ENCODE measurements around the gene NET1.
"Not testable (repeated sequence)": the region's sequence is repeated elsewhere in the genome, so short reads cannot be mapped to it uniquely, and the experiment has no call there.

Gene NET1

DNA sequence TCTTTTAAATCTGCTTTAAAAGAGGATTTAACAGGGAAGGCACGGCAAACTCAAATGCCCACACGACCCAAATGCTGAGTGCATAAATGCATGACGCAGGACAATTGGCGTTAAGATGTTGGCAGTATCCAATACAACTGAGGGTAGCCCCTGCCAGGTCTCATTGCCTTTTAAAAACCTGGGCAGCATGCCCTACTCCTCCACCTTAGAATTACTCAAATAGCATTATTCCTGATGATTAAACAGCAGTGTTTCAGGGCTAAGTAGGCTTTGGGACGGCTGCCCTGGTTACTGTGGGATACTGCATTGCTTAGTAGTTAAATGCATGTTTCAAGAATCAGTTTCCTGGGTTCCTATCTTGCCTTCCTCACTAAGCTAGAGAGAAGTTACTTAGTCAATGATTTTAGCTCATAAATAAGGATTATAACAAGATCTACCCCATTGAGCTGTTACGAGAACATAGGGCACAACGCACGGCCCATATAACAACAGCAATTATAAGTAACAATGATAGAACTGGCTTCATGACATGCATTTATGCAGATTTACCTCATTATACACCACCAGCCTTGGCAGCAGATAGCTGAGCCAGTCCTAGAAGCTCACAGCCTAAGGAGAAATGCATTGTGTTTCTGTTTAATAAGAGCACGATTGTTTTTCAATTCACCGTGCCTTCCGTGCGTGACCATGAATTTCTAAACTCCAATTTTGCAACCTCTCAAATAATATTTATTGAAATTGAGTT, 15.6 kb upstream of the NET1 start:
- DNase-seq (ENCODE audit: extremely low spot score, insufficient read length, low read depth) (no peak), FAIRE-seq (no peak)

DNA sequence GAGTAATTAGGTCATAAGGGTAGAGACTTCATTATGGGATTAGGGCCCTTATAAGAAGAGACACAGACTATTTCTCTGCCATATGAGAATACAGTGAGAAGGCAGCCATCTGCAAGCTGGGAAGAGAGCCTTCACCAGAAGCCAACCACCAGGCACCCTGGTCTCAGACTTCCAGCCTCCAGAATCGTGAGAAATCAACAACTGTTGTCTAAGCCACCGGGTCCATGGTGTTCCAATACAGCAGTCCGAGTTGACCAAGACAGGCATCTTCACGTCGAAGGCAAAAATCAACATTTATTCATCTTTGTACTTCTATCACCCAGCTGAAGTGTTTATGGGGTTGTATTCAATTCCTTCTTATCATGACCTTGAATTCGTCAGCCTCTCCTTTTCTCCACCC, 13.0 kb upstream of the NET1 start:
- DNase-seq (ENCODE audit: extremely low spot score, insufficient read length, low read depth) (no peak), FAIRE-seq (no peak)

DNA sequence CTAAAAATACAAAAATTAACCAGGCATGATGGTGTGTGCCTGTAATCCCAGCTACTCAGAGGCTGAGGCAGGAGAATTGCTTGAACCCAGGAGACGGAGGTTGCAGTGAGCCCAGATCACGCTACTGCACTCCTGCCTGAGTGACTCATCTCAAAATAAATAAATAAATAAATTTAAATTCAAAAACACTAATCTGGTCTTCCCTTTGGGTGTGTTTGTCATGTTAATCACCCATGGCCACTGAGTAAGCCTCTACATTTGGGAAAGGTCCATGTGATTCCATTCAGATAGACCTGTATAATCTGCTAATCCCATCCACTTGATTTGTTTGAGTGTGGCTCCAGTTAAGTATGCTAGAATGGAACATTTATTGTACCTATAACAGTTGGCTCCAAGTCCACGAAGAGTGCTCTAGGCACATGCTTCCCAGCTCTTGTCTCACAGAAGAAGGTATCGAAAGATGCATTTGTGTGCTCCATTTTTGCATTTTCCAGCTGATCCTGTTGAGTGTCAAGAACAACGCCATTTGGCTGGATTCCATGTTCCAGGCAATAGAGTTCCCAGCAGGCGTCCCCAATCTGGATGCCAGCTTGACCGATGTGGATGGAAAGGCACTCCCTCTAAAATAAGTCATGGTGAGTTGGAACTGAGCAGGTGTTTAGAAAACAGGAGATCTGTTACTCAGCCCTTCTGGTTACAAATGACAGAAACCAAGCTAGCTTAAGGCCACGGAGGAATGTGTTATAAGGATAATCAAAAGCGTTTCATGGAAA, 11.7 kb upstream of the NET1 start:
- DNase-seq (ENCODE audit: extremely low spot score, insufficient read length, low read depth): no peak
- FAIRE-seq: no peak

DNA sequence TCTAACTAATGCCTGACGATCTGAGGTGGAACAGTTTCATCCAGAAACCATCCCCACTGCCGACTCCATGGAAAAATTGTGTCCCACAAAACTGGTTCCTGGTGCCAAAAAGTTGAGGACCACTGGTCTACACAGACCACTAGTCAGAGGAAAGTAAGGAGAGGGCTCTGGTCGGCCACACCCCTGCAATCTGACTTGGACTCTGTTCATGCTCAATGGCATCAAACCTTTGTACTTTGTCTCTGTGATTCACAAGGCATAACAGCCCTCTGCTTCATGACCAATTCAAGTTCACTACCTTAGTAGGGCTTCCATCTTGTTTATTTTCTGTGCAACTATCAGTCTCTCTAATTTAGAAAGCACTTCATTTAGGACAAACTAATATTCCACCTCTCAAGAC, 9.6 kb upstream of the NET1 start:
- DNase-seq (ENCODE audit: extremely low spot score, insufficient read length, low read depth) (no peak), FAIRE-seq (no peak)

DNA sequence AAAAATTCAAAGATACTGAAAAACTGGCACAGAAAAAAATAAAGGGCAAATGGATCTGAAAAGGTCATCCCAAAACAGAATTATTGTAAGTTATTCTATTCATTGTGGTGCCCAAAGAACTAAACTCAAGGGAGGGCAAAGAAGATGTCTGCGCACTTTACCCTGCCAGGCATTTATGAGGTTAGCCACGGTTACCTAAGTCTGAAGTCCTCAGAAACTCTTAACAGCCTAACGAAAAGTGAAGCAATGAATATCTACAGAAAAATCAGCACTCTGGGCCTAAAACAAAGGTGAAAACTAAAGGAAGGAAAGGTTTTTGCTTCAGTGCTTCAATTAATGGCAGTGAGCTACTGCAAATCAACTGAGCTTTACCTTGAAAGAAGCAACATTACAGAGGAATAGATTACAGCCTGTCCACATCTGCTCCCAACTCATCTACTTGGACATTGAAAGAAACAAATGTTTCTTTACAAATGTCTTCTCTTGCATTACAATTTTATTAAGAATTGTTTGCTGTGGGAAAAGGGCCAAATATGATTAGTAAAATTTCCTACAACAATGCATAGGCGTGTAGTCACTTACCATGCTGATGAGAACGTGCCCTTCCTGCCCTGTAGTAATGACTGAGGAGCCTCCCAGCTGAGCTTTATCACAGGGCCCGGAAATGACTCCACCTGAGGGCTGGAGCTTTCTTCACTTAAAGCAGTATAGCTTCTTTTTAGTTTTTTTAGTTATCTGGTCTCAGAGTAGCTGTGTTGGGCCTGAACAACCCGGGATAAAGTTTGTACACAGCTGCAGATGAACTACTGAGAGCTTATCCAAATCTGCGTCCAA, 7.9 kb upstream of the NET1 start, which contains the start of gene TUBAL3:
TUBAL3 (minus strand) TSS at position 621 of the 834 bp plus-strand sequence; CDS start at position 585, 36 bp downstream.
- no peak for DNase-seq (ENCODE audit: extremely low spot score, insufficient read length, low read depth)
- no peak for FAIRE-seq

DNA sequence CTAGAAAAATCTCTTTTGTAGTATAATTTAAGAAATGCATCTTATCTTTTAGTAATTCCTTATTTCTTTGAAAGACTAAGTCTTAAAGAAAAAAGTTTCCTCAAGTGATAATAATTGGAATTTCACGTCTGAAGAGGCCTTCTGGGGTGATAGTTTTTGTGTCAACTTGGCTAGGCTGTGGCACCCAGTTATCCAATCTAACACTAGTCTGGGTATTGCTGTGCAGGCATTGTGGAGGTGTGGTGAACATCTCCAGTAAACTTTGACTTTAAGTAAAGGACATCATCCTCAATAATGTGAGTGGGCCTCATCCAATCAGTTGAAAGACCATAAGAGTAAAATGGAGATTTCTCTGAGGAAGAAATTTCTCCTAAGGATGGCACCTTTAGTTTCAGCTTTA, 5.4 kb upstream of the NET1 start:
- FAIRE-seq: no peak
- no peak for DNase-seq (ENCODE audit: extremely low spot score, insufficient read length, low read depth)

DNA sequence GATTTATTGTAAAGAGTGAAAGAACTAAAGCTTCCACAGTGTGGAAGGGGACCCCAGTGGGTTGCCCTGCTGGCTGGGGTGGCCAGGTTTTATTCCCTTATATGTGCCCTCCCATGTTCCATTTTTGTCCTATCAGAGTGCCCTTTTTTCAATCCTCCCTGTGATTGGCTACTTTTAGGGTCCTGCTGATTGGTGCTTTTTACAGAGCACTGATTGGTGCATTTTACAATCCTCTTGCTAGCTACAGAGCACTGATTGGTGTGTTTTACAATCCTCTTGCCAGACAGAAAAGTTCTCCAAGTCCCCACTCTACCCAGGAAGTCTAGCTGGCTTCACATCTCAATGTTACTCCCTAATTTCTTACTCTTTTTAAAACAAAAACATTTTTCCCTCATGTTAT, 1.6 kb upstream of the NET1 start:
- FAIRE-seq; DNase-seq (ENCODE audit: extremely low spot score, insufficient read length, low read depth): not testable (repeated sequence)

DNA sequence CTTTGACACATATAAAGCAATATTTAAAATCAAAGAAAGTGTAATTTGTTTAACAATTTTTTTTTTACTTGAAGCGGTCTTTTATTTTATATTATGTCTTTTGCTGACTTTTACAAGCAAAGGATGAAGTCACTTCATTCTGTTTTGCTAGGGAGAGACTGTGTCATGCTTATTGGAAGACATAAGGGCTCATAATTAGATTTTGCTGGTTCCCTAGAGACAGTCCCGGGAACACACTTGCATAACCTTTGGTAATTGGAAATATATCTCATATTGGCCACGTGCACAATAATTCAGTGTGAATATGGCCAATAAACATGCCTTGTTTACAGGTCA, 448 bp upstream of the NET1 start:
- DNase-seq (ENCODE audit: extremely low spot score, insufficient read length, low read depth): no peak
- no peak for FAIRE-seq

DNA sequence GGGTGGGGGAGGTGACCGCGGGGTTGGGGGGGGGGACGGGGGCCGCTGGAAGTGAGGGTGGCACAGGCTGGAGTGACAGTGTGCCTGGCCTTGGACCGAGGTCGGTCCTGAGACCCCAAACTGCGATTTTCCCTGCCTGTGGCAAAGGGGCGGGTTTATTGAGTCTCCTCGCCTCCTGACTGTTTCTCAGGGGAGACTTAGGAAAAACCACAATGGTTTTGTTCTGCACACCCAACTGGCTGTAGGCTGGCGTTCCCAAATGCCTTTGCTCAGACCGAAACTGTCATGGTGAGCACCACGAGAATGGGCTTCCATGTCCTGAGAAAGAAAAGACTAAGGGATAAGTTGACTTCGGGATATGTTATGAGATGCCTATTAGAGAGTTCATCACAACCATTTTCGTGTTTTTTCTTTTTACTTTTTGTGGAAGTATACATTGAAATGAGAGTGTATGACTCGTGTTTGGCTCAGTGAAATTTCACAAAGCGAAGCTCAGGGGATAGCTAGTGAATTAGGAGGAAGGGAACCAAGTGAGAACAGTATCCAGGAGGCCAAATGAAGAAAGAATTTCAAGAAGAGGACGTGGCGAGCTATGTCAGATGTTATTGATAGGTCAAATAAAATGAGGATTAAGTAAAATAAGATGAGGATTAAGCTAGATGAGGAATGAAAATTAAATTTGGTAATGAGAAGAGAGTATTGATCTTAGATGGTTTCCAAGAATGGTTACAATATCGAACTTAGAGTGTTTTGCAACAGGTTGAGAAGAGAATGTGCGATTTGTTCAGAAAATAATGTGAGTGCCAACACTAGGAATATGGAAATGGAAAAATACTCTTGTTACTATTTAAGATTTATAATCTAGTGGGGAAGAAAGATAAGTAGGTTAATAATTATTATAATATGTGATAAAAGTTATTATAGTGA, 918 bp downstream of the NET1 start:
- DNase-seq (ENCODE audit: extremely low spot score, insufficient read length, low read depth) (no peak), FAIRE-seq (peak; percentile 46)

DNA sequence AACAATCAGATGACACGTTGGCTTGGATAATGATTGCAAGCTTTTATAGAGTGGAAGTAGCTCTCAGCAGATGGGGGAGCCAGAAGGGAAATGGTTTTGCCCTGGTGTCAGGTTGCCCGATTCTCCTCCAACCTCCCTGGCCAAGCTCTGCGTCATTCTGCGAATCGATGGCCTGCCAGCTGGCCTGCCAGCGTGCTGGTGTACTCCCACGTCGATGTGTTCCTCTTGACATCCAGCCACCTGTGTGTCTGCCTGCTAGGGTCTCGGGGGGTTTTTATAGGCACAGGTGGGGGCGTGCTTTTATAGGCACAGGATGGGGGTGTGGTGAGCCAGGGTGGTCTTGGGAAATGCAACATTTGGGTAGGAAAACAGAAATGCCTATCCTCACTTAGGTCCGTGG, 4.6 kb downstream of the NET1 start:
- DNase-seq (ENCODE audit: extremely low spot score, insufficient read length, low read depth): no peak

DNA sequence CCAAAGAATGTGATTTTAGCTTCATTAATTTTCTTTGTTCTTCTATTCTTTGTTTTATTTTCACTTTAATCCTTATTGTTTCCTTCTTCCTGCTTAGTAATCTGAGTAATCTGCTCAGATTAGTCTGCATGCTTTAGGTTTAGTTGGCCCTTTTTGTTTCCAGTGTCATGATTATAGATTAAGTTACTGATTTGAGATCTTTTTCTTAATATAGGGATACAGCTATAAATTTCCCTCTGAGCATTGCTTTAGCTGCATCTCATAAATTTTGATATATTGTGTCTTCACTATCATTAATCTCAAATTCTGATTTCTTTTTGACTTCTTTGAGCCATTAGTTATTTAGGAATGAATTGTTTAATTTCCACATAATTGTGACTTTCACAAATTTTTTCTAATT, 6.2 kb downstream of the NET1 start:
- DNase-seq (ENCODE audit: extremely low spot score, insufficient read length, low read depth) (no peak), FAIRE-seq (no peak)

More for the DNA sequence above, 4.6 kb downstream of the NET1 start:
- FAIRE-seq: no peak

DNA sequence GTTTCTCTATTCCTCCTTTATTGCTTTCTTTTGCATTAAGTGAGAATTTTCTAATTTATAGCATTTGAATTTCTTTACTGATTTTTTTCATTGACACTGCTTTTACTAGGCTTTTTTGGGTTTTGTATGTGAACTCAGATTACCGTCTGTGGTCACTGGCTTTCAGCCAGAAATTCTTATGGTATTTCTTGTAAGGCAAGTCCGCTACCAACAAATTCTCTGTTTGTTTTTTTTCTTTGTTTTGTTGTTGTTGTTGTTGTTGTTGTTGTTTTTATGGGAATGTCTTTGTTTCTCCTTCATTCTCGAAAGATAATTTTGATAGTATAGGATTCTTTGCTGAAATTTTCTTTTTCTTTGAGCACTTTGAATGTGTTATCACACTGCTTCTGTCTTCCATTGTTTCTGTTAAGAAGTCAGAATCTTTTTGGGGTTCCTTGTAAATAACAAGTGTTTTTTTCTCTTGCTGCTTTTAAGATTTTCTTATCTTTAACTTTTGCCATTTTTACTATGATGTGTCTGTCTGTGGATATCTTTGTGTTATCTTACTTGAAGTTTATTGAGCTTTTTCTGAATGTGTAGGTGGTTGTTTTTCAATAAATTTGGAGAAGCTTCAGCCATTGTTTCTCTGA, 7.2 kb downstream of the NET1 start:
- DNase-seq (ENCODE audit: extremely low spot score, insufficient read length, low read depth) (no peak), FAIRE-seq (peak; percentile 24)

DNA sequence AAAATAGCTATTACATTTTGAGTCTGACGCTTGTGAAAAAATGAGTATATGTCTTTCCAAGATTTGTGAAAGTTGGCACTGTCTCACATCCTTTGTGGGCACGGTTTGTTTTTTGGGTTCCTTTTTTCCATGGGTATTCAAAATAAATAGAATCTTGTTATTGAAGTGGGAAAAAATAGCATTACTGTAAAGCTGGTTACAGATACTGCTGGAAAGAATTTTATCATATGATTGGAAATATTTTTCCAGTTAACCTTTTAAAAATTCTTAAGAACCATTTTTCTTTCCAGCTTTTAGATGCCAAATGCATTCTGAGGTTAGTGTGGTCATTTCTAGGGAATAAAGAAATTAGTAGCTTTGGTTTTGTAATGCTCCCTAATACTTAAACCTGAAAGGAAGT, 11.4 kb downstream of the NET1 start:
- no peak for DNase-seq (ENCODE audit: extremely low spot score, insufficient read length, low read depth)
- FAIRE-seq: no peak

DNA sequence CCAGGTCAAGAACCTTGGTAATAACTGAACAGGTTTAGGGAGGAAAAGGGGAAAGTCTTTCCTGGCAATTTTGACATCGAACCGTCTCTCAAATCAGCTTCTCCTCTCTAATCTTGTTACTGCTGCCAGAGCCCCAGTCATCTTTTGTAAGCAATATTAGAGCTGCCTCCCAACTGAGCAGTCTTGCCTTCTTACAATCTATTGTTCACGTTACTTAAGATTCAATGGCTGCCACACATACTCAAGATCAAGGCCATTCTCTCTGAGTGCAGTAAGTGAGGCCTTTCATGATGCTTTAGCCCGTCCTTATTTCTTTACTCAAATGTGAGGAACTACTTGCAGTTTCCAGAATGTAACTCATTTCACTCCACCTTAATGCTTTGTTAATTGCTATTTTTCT, 12.4 kb downstream of the NET1 start:
- no peak for DNase-seq (ENCODE audit: extremely low spot score, insufficient read length, low read depth)
- FAIRE-seq: no peak

DNA sequence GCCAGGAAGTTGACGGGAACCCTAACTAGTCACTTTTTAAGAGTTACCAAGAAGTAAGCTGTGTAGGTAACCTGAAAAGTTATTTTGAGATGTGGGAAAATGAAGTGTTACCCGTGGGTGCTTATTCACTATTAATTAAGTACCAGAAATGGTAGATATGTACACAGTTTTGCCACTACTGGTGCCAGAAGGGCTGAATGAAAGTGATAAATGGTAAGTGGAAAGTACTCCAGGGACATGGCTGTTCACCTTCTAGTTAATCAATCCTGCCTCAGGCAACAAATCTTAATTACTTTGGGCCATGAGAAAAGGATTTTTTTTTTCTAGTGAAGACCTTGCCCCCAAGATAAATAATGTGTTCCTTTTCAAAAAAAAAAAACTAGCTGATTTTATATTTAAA, 15.8 kb downstream of the NET1 start:
- FAIRE-seq: no peak
- no peak for DNase-seq (ENCODE audit: extremely low spot score, insufficient read length, low read depth)

DNA sequence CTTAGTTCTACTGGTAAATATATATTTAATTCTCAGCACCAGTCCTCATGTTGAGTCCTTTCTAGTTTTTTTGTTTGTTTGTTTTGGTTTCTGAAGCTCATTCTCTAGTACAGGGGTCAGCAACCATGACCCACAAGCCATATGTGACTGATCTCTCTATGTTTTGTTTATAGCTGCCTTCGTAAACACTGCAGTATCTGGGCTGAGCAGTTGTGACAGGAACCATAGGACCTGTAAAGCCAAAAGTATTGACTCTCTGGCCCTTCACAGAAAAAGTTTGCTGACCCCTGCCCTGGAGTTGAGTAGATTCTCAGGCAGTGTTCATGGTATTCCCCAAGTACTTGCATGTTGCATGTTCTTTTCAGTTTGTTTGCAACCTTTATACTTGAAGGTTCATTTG, 20.8 kb downstream of the NET1 start:
- FAIRE-seq: peak; percentile 9
- no peak for DNase-seq (ENCODE audit: extremely low spot score, insufficient read length, low read depth)

DNA sequence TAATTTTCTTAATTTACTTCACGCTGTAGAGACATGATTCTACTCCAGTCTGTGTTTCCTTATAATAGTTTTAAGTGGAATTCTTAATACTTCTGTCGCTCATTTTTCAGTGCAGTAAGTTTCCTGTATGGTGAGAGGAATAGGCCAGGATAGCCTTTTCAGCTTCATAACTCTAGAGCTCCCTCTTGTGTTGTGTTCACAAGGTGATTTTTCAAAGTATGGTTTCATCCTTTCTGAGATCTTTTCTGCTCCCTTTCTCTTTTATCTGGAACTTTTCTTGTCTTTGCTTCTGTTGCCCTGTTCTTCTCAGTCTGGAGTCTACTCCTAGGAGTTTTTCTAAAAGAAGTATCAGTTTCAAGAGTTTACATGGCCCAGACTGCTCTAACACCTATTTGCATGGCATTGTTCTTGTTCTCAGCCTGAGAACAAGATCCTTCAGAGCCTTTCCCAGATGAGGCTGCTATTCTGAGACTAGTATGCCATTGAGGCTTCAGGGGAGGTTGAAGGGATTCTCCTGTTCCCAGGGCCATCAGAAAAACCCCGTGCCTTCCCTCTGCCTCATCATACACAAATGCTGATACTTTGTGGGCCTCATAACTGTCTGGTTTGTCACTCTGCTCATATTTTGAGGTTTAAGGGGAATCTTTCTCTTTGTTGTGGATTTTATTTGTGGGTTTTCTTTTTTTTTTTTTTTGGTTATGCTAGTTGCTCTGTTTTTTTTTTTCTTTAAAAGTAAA, 21.8 kb downstream of the NET1 start:
- DNase-seq (ENCODE audit: extremely low spot score, insufficient read length, low read depth) (no peak), FAIRE-seq (peak; percentile 82)

DNA sequence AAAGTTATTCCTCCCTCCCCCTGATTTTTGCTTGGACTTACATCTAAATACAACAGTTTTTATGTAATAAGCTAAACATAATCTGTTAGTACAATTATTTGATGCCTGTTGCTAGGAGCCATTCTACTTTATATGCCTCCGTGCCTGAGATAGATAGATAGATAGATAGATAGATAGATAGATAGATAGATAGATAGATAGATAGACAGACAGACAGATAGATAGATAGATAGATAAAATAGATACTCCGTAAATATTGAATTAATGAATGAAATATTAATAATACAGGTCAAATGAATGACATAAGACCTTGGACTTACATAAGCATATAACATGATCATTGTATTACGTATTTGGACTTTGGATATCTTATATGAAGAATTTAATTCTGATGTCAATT, 23.0 kb downstream of the NET1 start:
- FAIRE-seq: no peak

DNA sequence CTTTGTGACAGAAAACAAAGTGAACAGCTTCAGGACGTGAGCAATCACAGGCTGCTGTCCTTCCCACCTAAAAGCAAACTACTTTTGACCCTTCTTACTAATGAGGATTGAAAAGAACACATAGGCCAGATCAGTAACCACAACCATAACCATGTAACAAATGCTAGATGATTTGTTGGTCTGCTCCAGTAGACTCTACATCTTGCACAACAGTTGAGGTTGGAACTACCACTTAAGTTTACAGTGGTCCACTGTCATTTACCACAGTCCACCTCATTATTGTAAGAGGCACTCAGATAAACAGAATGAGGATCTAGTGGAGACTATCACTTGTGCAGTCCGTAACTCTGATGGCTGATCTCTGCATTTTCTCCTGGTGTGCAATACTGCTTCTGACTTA, 27.8 kb downstream of the NET1 start:
- DNase-seq (ENCODE audit: extremely low spot score, insufficient read length, low read depth) (no peak), FAIRE-seq (no peak)

More for the DNA sequence above, 23.0 kb downstream of the NET1 start:
- no peak for DNase-seq (ENCODE audit: extremely low spot score, insufficient read length, low read depth)

Data from GM18507 (cell line).